Measurements from ENCODE around the gene MPC1L. TPM values are rescaled to one million over a fixed set of nuclear protein-coding genes. Genes with fewer than 3 reads are reported as not detected.

Gene MPC1L
- total and polyA plus RNA-seq, 2 experiments from 2014 or later, result not detected

GRCh38 chrX:40646489-40647306 is 23.5 kb downstream of the MPC1L start:
- Mint-ChIP-seq H3K27me3 (ENCODE audit: insufficient read depth, low read depth, poor library complexity) (peaks cover 7% of the 10 kb centered on the region), H3K4me1 (peaks cover 14% of the 10 kb centered on the region), H3K4me3 (peak overlapping the region; percentile 92), H3K27ac (peak overlapping the region; percentile 91), H3K9me3 (peaks cover 5% of the 10 kb centered on the region; the same call in 2 of the 3 replicates), H3K36me3 (ENCODE audit: low read depth) (peaks cover 13% of the 10 kb centered on the region)
- peak overlapping the region; percentile 71 for H3K4me3 ChIP-seq
- H3K79me2 ChIP-seq (replicated peaks; ENCODE audit: insufficient read depth), result peaks cover 18% of the 10 kb centered on the region
- ATAC-seq (peak; percentile 61), DNase-seq (ENCODE audit: low spot score) (peak; percentile 11)
- no peaks in the 10 kb centered on the region for H3K4me1 ChIP-seq (ENCODE audit: insufficient read depth)
- 0 out of 2 replicates have a peak, but pooled peaks cover 10% of the 10 kb centered on the region for H3F3A ChIP-seq (replicated peaks; ENCODE audit: low read depth)
- 0 out of 2 replicates have a peak overlapping the region, but pooled peaks have one; percentile 39 for H3K27ac ChIP-seq (ENCODE audit: low read depth)
- H3K27me3 ChIP-seq (ENCODE audit: insufficient read depth), result no peaks in the 10 kb centered on the region
- H4K20me1 ChIP-seq (replicated peaks; ENCODE audit: insufficient read depth), result no peaks in the 10 kb centered on the region
- H3K9me2 ChIP-seq (ENCODE audit: insufficient read depth), result no peaks in the 10 kb centered on the region
- TF ChIP-seq, protein P1, sequence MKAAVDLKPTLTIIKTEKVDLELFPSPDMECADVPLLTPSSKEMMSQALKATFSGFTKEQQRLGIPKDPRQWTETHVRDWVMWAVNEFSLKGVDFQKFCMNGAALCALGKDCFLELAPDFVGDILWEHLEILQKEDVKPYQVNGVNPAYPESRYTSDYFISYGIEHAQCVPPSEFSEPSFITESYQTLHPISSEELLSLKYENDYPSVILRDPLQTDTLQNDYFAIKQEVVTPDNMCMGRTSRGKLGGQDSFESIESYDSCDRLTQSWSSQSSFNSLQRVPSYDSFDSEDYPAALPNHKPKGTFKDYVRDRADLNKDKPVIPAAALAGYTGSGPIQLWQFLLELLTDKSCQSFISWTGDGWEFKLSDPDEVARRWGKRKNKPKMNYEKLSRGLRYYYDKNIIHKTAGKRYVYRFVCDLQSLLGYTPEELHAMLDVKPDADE (IDR thresholded peaks at IDR 0.05), result no peak
- no peak for TF ChIP-seq POLR2AphosphoS5 (IDR thresholded peaks at IDR 0.05; ENCODE audit: low read depth)
- TF ChIP-seq ZNF331 (CRISPR knock-in tag; IDR thresholded peaks at IDR 0.05; ENCODE audit: low read depth), result no peak
- TF ChIP-seq, protein P2, sequence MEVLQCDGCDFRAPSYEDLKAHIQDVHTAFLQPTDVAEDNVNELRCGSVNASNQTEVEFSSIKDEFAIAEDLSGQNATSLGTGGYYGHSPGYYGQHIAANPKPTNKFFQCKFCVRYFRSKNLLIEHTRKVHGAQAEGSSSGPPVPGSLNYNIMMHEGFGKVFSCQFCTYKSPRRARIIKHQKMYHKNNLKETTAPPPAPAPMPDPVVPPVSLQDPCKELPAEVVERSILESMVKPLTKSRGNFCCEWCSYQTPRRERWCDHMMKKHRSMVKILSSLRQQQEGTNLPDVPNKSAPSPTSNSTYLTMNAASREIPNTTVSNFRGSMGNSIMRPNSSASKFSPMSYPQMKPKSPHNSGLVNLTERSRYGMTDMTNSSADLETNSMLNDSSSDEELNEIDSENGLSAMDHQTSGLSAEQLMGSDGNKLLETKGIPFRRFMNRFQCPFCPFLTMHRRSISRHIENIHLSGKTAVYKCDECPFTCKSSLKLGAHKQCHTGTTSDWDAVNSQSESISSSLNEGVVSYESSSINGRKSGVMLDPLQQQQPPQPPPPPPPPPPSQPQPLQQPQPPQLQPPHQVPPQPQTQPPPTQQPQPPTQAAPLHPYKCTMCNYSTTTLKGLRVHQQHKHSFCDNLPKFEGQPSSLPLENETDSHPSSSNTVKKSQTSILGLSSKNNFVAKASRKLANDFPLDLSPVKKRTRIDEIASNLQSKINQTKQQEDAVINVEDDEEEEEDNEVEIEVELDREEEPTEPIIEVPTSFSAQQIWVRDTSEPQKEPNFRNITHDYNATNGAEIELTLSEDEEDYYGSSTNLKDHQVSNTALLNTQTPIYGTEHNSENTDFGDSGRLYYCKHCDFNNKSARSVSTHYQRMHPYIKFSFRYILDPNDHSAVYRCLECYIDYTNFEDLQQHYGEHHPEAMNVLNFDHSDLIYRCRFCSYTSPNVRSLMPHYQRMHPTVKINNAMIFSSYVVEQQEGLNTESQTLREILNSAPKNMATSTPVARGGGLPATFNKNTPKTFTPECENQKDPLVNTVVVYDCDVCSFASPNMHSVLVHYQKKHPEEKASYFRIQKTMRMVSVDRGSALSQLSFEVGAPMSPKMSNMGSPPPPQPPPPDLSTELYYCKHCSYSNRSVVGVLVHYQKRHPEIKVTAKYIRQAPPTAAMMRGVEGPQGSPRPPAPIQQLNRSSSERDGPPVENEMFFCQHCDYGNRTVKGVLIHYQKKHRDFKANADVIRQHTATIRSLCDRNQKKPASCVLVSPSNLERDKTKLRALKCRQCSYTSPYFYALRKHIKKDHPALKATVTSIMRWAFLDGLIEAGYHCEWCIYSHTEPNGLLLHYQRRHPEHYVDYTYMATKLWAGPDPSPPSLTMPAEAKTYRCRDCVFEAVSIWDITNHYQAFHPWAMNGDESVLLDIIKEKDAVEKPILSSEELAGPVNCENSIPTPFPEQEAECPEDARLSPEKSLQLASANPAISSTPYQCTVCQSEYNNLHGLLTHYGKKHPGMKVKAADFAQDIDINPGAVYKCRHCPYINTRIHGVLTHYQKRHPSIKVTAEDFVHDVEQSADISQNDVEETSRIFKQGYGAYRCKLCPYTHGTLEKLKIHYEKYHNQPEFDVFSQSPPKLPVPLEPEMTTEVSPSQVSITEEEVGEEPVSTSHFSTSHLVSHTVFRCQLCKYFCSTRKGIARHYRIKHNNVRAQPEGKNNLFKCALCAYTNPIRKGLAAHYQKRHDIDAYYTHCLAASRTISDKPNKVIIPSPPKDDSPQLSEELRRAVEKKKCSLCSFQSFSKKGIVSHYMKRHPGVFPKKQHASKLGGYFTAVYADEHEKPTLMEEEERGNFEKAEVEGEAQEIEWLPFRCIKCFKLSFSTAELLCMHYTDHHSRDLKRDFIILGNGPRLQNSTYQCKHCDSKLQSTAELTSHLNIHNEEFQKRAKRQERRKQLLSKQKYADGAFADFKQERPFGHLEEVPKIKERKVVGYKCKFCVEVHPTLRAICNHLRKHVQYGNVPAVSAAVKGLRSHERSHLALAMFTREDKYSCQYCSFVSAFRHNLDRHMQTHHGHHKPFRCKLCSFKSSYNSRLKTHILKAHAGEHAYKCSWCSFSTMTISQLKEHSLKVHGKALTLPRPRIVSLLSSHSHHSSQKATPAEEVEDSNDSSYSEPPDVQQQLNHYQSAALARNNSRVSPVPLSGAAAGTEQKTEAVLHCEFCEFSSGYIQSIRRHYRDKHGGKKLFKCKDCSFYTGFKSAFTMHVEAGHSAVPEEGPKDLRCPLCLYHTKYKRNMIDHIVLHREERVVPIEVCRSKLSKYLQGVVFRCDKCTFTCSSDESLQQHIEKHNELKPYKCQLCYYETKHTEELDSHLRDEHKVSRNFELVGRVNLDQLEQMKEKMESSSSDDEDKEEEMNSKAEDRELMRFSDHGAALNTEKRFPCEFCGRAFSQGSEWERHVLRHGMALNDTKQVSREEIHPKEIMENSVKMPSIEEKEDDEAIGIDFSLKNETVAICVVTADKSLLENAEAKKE (CRISPR knock-in tag; IDR thresholded peaks at IDR 0.05), result no peak
- no peak for TF ChIP-seq STAT1 (IDR thresholded peaks at IDR 0.05; ENCODE audit: unreplicated experiment)
- TF ChIP-seq EZH2phosphoT487 (IDR thresholded peaks at IDR 0.05; ENCODE audit: unreplicated experiment), result no peak
- TF ChIP-seq ZNF114 (CRISPR knock-in tag; IDR thresholded peaks at IDR 0.05), result no peak
- no peak for TF ChIP-seq NANOG (IDR thresholded peaks at IDR 0.05; ENCODE audit: borderline replicate concordance)
- TF ChIP-seq, protein P3, sequence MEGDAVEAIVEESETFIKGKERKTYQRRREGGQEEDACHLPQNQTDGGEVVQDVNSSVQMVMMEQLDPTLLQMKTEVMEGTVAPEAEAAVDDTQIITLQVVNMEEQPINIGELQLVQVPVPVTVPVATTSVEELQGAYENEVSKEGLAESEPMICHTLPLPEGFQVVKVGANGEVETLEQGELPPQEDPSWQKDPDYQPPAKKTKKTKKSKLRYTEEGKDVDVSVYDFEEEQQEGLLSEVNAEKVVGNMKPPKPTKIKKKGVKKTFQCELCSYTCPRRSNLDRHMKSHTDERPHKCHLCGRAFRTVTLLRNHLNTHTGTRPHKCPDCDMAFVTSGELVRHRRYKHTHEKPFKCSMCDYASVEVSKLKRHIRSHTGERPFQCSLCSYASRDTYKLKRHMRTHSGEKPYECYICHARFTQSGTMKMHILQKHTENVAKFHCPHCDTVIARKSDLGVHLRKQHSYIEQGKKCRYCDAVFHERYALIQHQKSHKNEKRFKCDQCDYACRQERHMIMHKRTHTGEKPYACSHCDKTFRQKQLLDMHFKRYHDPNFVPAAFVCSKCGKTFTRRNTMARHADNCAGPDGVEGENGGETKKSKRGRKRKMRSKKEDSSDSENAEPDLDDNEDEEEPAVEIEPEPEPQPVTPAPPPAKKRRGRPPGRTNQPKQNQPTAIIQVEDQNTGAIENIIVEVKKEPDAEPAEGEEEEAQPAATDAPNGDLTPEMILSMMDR (conservative IDR thresholded peaks at IDR 0.05; ENCODE audit: low read depth in 2 of 2), result no peak
- H2AFZ ChIP-seq, result no peak overlapping the region
- H3K4me2 ChIP-seq, result peak overlapping the region; percentile 77
- H3K36me3 ChIP-seq (ENCODE audit: insufficient read depth), result 0 out of 2 replicates have a peak, but pooled peaks cover 6% of the 10 kb centered on the region
